Fibroblast of pulmonary artery (primary cell): Measurements from ENCODE around the gene ZBTB20.

Source experiments
- DNase-seq: peaks from one replicate; pipeline ENCODE4 v3.0.0-alpha.2; 2010; ENCODE audit warnings: low read depth
- H3K4me3 ChIP-seq: replicated peaks from 2 replicates; pipeline ENCODE4 v1.5.1; 2011; ENCODE audit warnings: low read depth, mild to moderate bottlenecking, control low read depth, low read length, moderate library complexity
- TF ChIP-seq, protein P1 (sequence below): IDR thresholded peaks from 2 replicates; pipeline ENCODE4 v1.5.1; 2011; ENCODE audit warnings: mild to moderate bottlenecking, control low read depth, low read length, inconsistent platforms; ENCODE audit errors: missing control alignments

Gene ZBTB20

DNA sequence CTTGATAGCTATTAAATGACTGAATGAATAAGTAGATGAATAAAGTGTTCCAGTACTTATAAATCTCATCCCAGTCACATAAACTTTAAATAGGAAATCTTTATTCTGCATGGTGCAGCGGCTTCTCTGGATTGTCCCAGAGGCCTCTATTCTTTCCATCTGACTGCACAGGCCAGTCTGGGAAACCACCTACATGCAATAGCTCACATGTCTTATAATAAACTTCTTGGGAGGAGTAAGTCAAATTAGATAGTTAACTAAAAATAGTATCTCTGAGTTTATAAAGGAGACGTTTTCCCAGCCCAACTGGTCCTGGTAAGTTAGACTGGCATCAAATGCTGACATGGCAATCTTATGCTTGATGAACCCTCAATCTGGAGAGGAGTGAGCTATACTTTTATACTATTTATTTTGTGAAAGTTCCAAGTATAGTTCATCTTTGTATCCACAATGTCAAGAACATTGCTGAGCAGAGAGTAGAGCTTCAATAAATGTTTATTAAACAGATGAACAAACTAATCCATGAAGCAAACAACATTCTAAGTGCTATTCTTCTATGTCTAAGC, 435.7 kb downstream of the ZBTB20 start:
- no peak for DNase-seq
- TF ChIP-seq, protein P1, sequence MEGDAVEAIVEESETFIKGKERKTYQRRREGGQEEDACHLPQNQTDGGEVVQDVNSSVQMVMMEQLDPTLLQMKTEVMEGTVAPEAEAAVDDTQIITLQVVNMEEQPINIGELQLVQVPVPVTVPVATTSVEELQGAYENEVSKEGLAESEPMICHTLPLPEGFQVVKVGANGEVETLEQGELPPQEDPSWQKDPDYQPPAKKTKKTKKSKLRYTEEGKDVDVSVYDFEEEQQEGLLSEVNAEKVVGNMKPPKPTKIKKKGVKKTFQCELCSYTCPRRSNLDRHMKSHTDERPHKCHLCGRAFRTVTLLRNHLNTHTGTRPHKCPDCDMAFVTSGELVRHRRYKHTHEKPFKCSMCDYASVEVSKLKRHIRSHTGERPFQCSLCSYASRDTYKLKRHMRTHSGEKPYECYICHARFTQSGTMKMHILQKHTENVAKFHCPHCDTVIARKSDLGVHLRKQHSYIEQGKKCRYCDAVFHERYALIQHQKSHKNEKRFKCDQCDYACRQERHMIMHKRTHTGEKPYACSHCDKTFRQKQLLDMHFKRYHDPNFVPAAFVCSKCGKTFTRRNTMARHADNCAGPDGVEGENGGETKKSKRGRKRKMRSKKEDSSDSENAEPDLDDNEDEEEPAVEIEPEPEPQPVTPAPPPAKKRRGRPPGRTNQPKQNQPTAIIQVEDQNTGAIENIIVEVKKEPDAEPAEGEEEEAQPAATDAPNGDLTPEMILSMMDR = no peak

DNA sequence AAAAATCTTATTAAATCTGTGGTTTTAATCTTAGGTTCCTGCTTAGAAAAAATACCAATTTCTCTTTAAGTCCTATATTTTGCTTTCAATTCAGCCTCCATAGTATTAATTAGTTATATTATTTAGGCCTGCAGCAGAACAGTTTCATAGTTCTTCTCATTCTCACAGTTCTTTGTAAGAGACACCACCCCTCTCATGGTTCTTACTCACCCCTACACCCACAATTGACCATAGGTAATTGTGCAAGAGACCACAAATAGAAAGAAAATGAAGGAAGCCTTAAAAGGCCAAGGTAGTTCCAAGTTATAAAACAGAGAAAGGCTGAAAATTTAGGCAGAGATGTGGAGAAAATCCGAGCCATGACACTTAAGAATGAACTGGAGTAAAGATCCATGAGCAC, 438.0 kb downstream of the ZBTB20 start:
- TF ChIP-seq, protein P1 = no peak
- DNase-seq = peak; percentile 40
- no peak overlapping the region for H3K4me3 ChIP-seq

More for the DNA sequence above, 435.7 kb downstream of the ZBTB20 start:
- no peak overlapping the region for H3K4me3 ChIP-seq

DNA sequence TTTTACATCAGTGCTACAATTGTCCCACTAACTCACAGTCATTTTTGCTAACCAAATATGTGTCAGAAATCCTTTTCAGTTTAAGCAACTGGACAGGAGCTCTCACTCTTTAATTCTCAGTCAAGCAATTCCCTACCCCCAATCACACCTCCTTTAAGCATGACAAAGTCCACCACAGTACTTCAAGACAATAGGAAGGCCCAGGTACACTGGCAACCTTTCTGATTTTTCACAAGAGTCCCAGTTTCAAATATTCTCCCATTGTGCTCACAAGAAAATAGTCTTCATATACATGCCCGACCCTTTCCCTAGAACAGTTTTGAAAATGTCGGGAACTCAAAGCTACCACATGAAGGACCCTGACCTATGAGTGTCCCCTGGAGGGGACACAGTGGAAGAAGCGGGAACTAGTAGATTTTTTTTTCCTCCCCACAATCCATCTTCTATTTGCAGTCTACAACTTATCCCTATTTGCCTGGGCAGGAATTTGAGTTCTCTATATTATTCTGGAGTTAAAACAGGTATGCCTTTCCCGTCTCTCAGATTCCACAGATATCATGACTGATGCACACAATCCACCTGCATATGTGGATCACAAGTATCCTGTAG, 439.7 kb downstream of the ZBTB20 start:
- H3K4me3 ChIP-seq = no peak overlapping the region
- DNase-seq = no peak
- TF ChIP-seq, protein P1 = no peak

DNA sequence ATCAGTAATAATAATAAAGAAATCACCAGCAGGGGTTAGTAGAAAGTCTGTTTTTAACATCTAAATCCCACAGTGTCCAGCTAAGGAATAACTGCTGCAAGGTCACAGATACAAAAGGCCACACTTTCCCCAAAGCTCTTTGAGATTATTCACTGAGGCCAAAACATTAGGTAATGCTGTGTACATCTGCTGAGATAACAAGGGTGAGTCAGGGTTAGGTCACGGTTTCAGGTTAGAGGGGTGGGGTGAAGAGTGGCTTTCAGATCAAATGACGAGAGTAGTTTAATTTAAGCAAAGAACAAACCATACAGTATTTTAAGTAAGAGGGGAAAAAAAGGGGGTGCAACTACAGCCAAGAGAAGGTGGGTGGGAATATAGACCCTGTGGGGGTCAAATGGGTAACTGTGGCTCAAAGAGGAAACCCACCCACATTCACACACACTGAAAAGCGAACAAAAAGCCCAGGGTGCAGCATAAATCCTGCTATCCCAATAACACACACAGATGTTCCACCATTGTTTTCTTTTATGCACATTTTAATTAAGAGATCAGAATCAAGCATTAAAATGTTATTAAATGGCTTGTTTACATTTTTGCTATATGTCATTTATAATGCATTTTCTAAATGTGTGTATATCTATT, 440.4 kb downstream of the ZBTB20 start:
- no peak overlapping the region for H3K4me3 ChIP-seq
- peak; percentile 21 for DNase-seq
- TF ChIP-seq, protein P1 = no peak

DNA sequence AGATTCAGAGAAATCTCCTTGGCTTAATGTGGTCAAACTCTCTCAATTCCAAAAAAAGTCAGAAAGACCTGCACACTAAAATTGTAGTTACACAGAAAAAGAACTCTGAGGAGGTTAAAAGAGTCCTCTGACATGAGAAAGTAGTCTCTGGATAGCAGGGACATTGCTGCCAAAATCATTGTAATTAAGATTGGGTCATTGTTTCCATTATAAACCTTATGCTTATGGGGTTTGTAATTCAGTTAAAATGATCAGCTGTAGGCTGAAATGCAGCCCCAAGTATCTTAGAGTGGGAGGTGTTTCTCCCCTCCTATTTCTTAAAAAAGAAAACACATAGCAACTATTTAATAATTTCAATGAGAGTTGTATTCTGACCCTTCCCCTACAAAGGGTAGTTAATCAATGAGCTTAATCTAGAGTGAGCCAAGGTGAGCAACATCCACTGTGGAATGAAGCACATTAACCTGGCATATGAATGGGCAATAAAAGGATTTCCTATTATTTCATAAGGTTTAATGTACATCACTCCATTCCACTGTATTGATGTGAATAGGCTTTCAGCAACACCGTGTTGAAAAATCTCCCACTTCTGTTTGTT, 446.4 kb downstream of the ZBTB20 start:
- TF ChIP-seq, protein P1 = no peak
- H3K4me3 ChIP-seq = no peak overlapping the region
- no peak for DNase-seq

DNA sequence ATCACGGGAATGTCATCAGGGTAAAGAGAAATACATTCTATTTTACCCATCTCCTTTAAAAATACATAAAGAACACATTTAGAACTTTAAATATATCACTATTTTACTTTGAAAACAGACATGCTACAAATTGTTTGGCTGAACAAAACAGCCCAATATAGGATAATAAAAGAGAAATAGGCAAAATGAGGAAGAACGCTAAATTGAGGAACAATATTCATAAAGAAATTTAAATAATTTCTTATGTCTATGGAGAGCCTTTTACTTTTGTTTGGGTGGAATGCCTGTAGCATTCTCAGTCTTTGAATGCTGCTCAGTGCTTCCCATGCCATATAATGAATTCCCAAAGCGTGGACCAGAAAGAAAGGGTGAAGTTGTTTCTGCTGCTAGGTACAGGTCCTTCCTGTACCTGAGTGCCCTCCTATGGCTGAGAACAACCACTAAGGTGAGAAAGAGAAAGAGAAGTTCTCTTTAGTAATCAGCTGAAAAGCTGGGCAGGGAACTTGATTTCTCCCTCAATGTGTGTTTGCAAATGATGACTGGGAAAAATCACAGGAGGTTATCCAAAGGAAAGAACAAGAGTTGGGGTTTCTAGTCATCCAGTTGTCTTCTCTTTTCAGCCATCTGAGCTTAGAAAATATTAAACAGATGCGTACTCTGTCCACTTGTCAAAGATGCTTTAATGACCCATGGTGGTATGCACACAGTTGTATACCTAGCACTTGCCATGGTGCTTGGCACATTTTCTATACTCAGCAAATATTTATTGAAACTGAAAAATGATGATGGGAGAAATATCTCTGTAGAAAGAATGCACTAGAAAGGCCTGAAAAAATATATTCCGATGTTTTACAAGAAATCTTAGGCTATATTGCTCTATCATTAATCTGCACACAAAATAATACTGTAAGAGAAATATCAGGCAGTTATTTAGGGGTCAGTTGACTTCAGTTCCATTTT, 448.7 kb downstream of the ZBTB20 start:
- TF ChIP-seq, protein P1 = no peak
- no peak overlapping the region for H3K4me3 ChIP-seq
- no peak for DNase-seq
